Measurements from ENCODE around the gene MCM7. TPM values are rescaled to one million over a fixed set of nuclear protein-coding genes. Genes with fewer than 3 reads are reported as not detected.

Gene MCM7
- total and polyA plus RNA-seq, 4 experiments from 2014 or later = 26.9 to 173 (median 97.2) TPM

- POLR2A ChIA-PET (ENCODE audit: partially characterized antibody) = interaction anchor here (0.6 to 5.5 kb wide), 15 partner anchors 9 to 513 kb away, joined by 3 to 45 read pairs (median 3); partner anchors contain the start of genes AP4M1, CNPY4, GPC2 and LAMTOR4
- H3K4me1 Mint-ChIP-seq = peaks cover 19 to 47% (median 30%) of the 10 kb centered on the region in 4 donors
- intact Hi-C loops (cut with micrococcal nuclease) = no loop called here
Observed at GRCh38 chr7:100128637-100128963, 27.4 kb upstream of the MCM7 start.

GRCh38 chr7:100127866-100128636 is 26.9 kb upstream of the MCM7 start:
- H3K9me3 ChIP-seq (ENCODE audit: control insufficient read depth in 1 of 2, low read length in 2 of 2) = no peaks in the 10 kb centered on the region
- DNase-seq = peak in 3 of 5 donors; percentile 9 to 25 (median 17)
- H3K36me3 Mint-ChIP-seq = peaks cover 0 to 19% of the 10 kb centered on the region in 2 donors
- peak overlapping the region; percentile 94 to 98 for H3K4me3 ChIP-seq (ENCODE audit: low read length in 2 of 2)
- H3K36me3 ChIP-seq (ENCODE audit: insufficient read depth, low read length) = peaks cover 9% of the 10 kb centered on the region
- no peaks in the 10 kb centered on the region for H3K27me3 Mint-ChIP-seq
- ChIA-PET CTCF (ENCODE audit: partially characterized antibody) (interaction anchor here (0.6 to 7.2 kb wide), 12 partner anchors 18 to 215 kb away, joined by 3 to 56 read pairs (median 3); partner anchors contain the start of genes AP4M1, LAMTOR4, MCM7 and TRIM4), POLR2A (ENCODE audit: partially characterized antibody) (interaction anchor here (0.6 to 5.5 kb wide), 14 partner anchors 8 to 513 kb away, joined by 3 to 45 read pairs (median 3); partner anchors contain the start of genes AP4M1, CNPY4, GPC2 and LAMTOR4)
- H3K27ac Mint-ChIP-seq = peak overlapping the region; percentile 54 to 88 (median 85)
- intact Hi-C loops (cut with micrococcal nuclease) = loop anchor here (1.0 to 2.0 kb wide), 3 partner anchors 9 to 79 kb away; partner anchors contain the start of genes CNPY4, TAF6, ZNF3 and ZSCAN21
- H3K9me3 Mint-ChIP-seq = peaks cover 0 to 3% (median 0%) of the 10 kb centered on the region in 8 donors
- peak overlapping the region; percentile 87 for H3K27ac ChIP-seq (ENCODE audit: low read depth, low read length)
- peaks cover 42% of the 10 kb centered on the region for H3K4me1 ChIP-seq (ENCODE audit: insufficient read depth, low read length)
- H3K4me3 Mint-ChIP-seq = peak overlapping the region; percentile 77 to 99 (median 80)
- H3K27me3 ChIP-seq (ENCODE audit: insufficient read depth, low read length) = no peaks in the 10 kb centered on the region
- H3K4me1 Mint-ChIP-seq = peaks cover 19 to 47% (median 30%) of the 10 kb centered on the region in 4 donors

More at GRCh38 chr7:100128637-100128963, 27.4 kb upstream of the MCM7 start:
- H3K27me3 ChIP-seq (ENCODE audit: insufficient read depth, low read length) = no peaks in the 10 kb centered on the region
- H3K4me3 Mint-ChIP-seq = peak overlapping the region; percentile 77 to 99 (median 80)
- CTCF ChIA-PET (ENCODE audit: partially characterized antibody) = interaction anchor here (0.6 to 7.2 kb wide), 15 partner anchors 17 to 214 kb away, joined by 3 to 56 read pairs (median 4); partner anchors contain the start of genes AP4M1, LAMTOR4, MCM7 and TRIM4
- no peak overlapping the region for H3K27ac ChIP-seq (ENCODE audit: low read depth, low read length)
- peaks cover 0 to 3% (median 0%) of the 10 kb centered on the region in 8 donors for H3K9me3 Mint-ChIP-seq
- no peaks in the 10 kb centered on the region for H3K27me3 Mint-ChIP-seq
- peak overlapping the region in 6 of 7 donors; percentile 64 to 88 (median 86) for H3K27ac Mint-ChIP-seq
- no peaks in the 10 kb centered on the region for H3K9me3 ChIP-seq (ENCODE audit: control insufficient read depth in 1 of 2, low read length in 2 of 2)
- DNase-seq = no peak
- H3K36me3 ChIP-seq (ENCODE audit: insufficient read depth, low read length) = peaks cover 9% of the 10 kb centered on the region
- H3K4me1 ChIP-seq (ENCODE audit: insufficient read depth, low read length) = peaks cover 42% of the 10 kb centered on the region
- no peak overlapping the region for H3K4me3 ChIP-seq (ENCODE audit: low read length in 2 of 2)
- H3K36me3 Mint-ChIP-seq = peaks cover 0 to 19% of the 10 kb centered on the region in 2 donors

DNA sequence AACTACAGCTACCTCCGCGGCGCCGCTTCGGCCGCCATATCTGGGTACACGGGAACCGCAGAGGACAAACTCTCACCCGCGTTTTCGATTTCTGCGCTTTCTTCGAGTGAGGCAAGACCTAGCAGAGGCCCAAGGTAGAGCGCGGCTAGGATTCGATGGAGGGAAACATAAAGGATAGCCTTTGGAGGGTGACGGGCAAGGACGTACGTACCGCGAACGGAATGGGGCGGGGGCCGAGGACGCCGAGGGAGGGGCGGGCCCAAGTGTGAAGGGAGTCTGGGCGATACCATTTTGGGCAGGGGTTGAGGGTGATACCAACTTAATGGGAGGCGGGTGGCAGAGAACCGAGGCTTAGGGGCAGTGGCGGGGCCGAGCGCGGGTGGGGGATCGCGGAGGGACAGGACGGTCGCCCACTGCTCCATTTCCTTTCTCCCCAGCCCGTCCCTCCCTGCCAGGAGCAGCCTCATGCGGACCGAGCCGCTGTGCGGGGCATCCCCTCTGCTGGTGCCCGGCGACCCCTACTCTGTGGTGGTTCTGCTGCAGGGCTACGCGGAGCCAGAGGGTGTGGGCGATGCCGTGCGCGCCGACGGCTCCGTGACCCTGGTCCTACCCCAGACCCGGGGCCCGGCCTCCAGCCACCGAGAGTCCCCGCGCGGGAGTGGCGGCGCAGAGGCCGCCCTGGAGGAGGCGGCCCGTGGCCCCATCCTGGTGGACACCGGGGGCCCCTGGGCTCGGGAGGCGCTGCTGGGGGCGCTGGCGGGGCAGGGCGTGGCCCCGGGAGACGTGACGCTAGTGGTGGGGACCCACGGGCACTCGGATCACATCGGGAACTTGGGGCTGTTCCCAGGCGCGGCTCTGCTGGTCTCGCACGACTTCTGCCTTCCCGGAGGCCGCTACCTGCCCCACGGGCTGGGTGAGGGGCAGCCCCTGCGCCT is 26.0 kb upstream of the MCM7 start, which contains the start of gene MBLAC1:
Gene MBLAC1, plus strand, starts transcription at position 37 of the 935 bp plus-strand sequence. Its CDS starts 429 bp downstream, at position 466.
- H3K36me3 Mint-ChIP-seq = peaks cover 0 to 24% of the 10 kb centered on the region in 2 donors
- ChIA-PET CTCF (ENCODE audit: partially characterized antibody) (interaction anchor here (1.0 to 5.8 kb wide), 7 partner anchors 23 to 136 kb away, joined by 3 to 56 read pairs (median 3); partner anchors contain the start of genes AP4M1 and MCM7), POLR2A (ENCODE audit: partially characterized antibody) (interaction anchor here (0.7 to 7.9 kb wide), 25 partner anchors 7 to 579 kb away, joined by 3 to 175 read pairs (median 4); partner anchors contain the start of genes AP4M1, CNPY4, COPS6 and LAMTOR4)
- H3K27me3 Mint-ChIP-seq = no peaks in the 10 kb centered on the region
- H3K4me1 ChIP-seq (ENCODE audit: insufficient read depth, low read length) = peaks cover 43% of the 10 kb centered on the region
- intact Hi-C loops (cut with micrococcal nuclease) = loop anchor here (1.0 to 2.0 kb wide), 4 partner anchors 8 to 78 kb away; partner anchors contain the start of genes CNPY4, TAF6, ZNF3 and ZSCAN21
- peak within 1 kb of the TSS; percentile 87 for H3K27ac ChIP-seq (ENCODE audit: low read depth, low read length)
- H3K4me3 Mint-ChIP-seq = peak within 1 kb of the TSS; percentile 96 to 100 (median 99)
- H3K36me3 ChIP-seq (ENCODE audit: insufficient read depth, low read length) = peaks cover 9% of the 10 kb centered on the region
- no peaks in the 10 kb centered on the region for H3K27me3 ChIP-seq (ENCODE audit: insufficient read depth, low read length)
- peak within 1 kb of the TSS; percentile 98 to 100 (median 100) for H3K27ac Mint-ChIP-seq
- no peaks in the 10 kb centered on the region for H3K9me3 ChIP-seq (ENCODE audit: control insufficient read depth in 1 of 2, low read length in 2 of 2)
- H3K9me3 Mint-ChIP-seq = peaks cover 0 to 3% (median 0%) of the 10 kb centered on the region in 8 donors
- H3K4me1 Mint-ChIP-seq = peaks cover 20 to 46% (median 26%) of the 10 kb centered on the region in 4 donors
- peak within 1 kb of the TSS; percentile 94 to 98 for H3K4me3 ChIP-seq (ENCODE audit: low read length in 2 of 2)
- peak; percentile 92 to 94 (median 93) for DNase-seq

DNA sequence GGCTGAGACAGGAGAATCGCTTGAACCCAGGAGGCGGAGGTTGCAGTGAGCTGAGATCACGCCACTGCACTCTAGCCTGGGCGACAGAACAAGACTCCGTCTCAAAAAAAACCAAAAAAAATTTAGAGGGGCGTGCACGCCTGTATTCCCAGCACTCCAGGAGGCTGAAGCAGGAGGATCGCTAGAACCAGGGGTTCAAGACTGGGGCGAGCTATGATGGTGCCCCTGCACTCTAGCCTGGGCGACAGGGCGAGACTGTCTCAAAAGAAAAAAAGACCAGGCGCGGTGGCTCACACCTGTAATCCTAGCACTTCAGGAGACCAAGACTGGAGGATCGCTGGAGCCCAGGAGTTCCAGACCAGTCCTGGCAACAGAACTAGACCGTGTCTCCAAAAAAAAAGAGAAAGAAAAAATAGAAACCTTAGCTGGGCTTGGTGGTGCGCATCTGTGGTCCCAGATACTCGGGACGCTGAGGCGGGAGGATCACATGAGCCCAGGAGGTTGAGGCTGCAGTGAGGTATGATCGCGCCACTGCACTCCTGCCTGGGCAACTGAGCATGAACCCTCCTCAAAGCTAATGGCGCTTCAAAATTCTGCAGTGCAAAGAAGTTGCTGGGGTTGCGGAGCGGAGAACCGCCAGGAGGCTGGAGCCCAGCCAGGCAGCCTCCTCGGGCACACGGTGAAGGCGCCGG is 25.2 kb upstream of the MCM7 start:
- Mint-ChIP-seq H3K27me3 (no peaks in the 10 kb centered on the region), H3K9me3 (peaks cover 0 to 3% (median 0%) of the 10 kb centered on the region in 8 donors), H3K27ac (peak overlapping the region; percentile 98 to 100 (median 100)), H3K4me3 (peak overlapping the region; percentile 96 to 100 (median 99)), H3K4me1 (peaks cover 20 to 45% (median 27%) of the 10 kb centered on the region in 4 donors), H3K36me3 (peaks cover 0 to 26% of the 10 kb centered on the region in 2 donors)
- H3K9me3 ChIP-seq (ENCODE audit: control insufficient read depth in 1 of 2, low read length in 2 of 2) = no peaks in the 10 kb centered on the region
- H3K27ac ChIP-seq (ENCODE audit: low read depth, low read length) = peak overlapping the region; percentile 87
- CTCF ChIA-PET (ENCODE audit: partially characterized antibody) = interaction anchor here (1.0 to 1.8 kb wide), 6 partner anchors 22 to 213 kb away, joined by 3 to 5 read pairs (median 4); partner anchors contain the start of genes AP4M1 and MCM7
- H3K4me3 ChIP-seq (ENCODE audit: low read length in 2 of 2) = peak overlapping the region; percentile 94 to 98
- POLR2A ChIA-PET (ENCODE audit: partially characterized antibody) = interaction anchor here (0.7 to 7.9 kb wide), 22 partner anchors 11 to 580 kb away, joined by 3 to 175 read pairs (median 4); partner anchors contain the start of genes AP4M1, COPS6, LAMTOR4 and MCM7
- intact Hi-C loops (cut with micrococcal nuclease) = loop anchor here (1.0 to 2.0 kb wide), 2 partner anchors 26 to 78 kb away; partner anchors contain the start of gene ZSCAN21
- no peaks in the 10 kb centered on the region for H3K27me3 ChIP-seq (ENCODE audit: insufficient read depth, low read length)
- H3K4me1 ChIP-seq (ENCODE audit: insufficient read depth, low read length) = peaks cover 44% of the 10 kb centered on the region
- peaks cover 9% of the 10 kb centered on the region for H3K36me3 ChIP-seq (ENCODE audit: insufficient read depth, low read length)
- no peak for DNase-seq

GRCh38 chr7:100124301-100125230 is 23.4 kb upstream of the MCM7 start:
- POLR2A ChIA-PET (ENCODE audit: partially characterized antibody) = interaction anchor here (1.1 to 7.9 kb wide), 5 partner anchors 22 to 304 kb away, joined by 3 to 175 read pairs (median 6); partner anchors contain the start of genes AP4M1, MCM7, PVRIG and ZCWPW1
- H3K27ac Mint-ChIP-seq = peak overlapping the region; percentile 38 to 98 (median 75)
- peaks cover 45% of the 10 kb centered on the region for H3K4me1 ChIP-seq (ENCODE audit: insufficient read depth, low read length)

More at GRCh38 chr7:100124301-100125230, 23.4 kb upstream of the MCM7 start:
- DNase-seq = no peak
- no peak overlapping the region for H3K4me3 ChIP-seq (ENCODE audit: low read length in 2 of 2)
- CTCF ChIA-PET (ENCODE audit: partially characterized antibody) = interaction anchor here (0.9 to 1.2 kb wide), 4 partner anchors 9 to 283 kb away, joined by 3 to 4 read pairs (median 3); partner anchors contain the start of genes AP4M1 and MCM7
- peaks cover 0 to 3% (median 0%) of the 10 kb centered on the region in 8 donors for H3K9me3 Mint-ChIP-seq
- intact Hi-C loops (cut with micrococcal nuclease) = no loop called here
- no peaks in the 10 kb centered on the region for H3K27me3 ChIP-seq (ENCODE audit: insufficient read depth, low read length)
- peak overlapping the region in 7 of 8 donors; percentile 11 to 96 (median 28) for H3K4me3 Mint-ChIP-seq
- no peak overlapping the region for H3K27ac ChIP-seq (ENCODE audit: low read depth, low read length)
- H3K36me3 ChIP-seq (ENCODE audit: insufficient read depth, low read length) = peaks cover 9% of the 10 kb centered on the region
- H3K27me3 Mint-ChIP-seq = no peaks in the 10 kb centered on the region
- H3K9me3 ChIP-seq (ENCODE audit: control insufficient read depth in 1 of 2, low read length in 2 of 2) = no peaks in the 10 kb centered on the region
- H3K36me3 Mint-ChIP-seq = peaks cover 0 to 37% of the 10 kb centered on the region in 2 donors
- H3K4me1 Mint-ChIP-seq = peaks cover 26 to 53% (median 36%) of the 10 kb centered on the region in 4 donors
